Cortex of kidney (tissue), 1 donor: ENCODE measurements around the gene NQO1.
"Not testable (repeated sequence)": the region's sequence is repeated elsewhere in the genome, so short reads cannot be mapped to it uniquely, and the experiment has no call there.

Experiments used
- DNase-seq: peaks from one replicate; lab custom pipeline; 2025; lab: John Stamatoyannopoulos, UW

NQO1 gene

GRCh38 chr16:69726313-69727060, at the start of gene NQO1:
Gene NQO1 (minus strand): TSS chr16:69726560. CDS start chr16:69726439, 121 bp downstream.
- no peak for DNase-seq

- DNase-seq: no peak
These were observed 49.2 kb upstream of the NQO1 start for GRCh38 chr16:69775563-69775962.

GRCh38 chr16:69773260-69773947, 47.0 kb upstream of the NQO1 start:
- no peak for DNase-seq

- DNase-seq: no peak
These were observed 45.2 kb upstream of the NQO1 start for GRCh38 chr16:69771651-69771967.

- DNase-seq: no peak
These were observed 43.0 kb upstream of the NQO1 start for GRCh38 chr16:69769404-69769803.

GRCh38 chr16:69768666-69769065, 42.3 kb upstream of the NQO1 start:
- DNase-seq: no peak

GRCh38 chr16:69767459-69768229, 41.3 kb upstream of the NQO1 start:
- DNase-seq: no peak

GRCh38 chr16:69763599-69763942, 37.2 kb upstream of the NQO1 start:
- no peak for DNase-seq

- no peak for DNase-seq
These were observed 36.6 kb upstream of the NQO1 start for GRCh38 chr16:69762814-69763598.

GRCh38 chr16:69761983-69762813, 35.8 kb upstream of the NQO1 start, which contains the start of gene WWP2:
Gene WWP2 (plus strand): TSS chr16:69762332. CDS start chr16:69787011, 24,679 bp downstream.
- no peak for DNase-seq

GRCh38 chr16:69757375-69757774, 31.0 kb upstream of the NQO1 start:
- DNase-seq: not testable (repeated sequence)

- no peak for DNase-seq
These were observed 30.3 kb upstream of the NQO1 start for GRCh38 chr16:69756705-69757104.

- DNase-seq: peak; percentile 52
These were observed 28.3 kb upstream of the NQO1 start, which contains the start of gene NOB1 for GRCh38 chr16:69754469-69755310. Gene NOB1 (minus strand): TSS chr16:69754926. CDS start chr16:69754910, 16 bp downstream.

GRCh38 chr16:69754143-69754468, 27.7 kb upstream of the NQO1 start:
- no peak for DNase-seq

- DNase-seq: no peak
These were observed 22.5 kb upstream of the NQO1 start for GRCh38 chr16:69748694-69749345.

- no peak for DNase-seq
These were observed 20.8 kb upstream of the NQO1 start for GRCh38 chr16:69747115-69747514.

- DNase-seq: no peak
These were observed 19.6 kb upstream of the NQO1 start for GRCh38 chr16:69745959-69746358.

- no peak for DNase-seq
These were observed 18.9 kb upstream of the NQO1 start for GRCh38 chr16:69745232-69745612.

GRCh38 chr16:69744363-69745231, 18.2 kb upstream of the NQO1 start:
- no peak for DNase-seq
